SK-N-SH treated with all-trans-retinoic acid at 6 μM for 48 hours (cell line): ENCODE results near the gene PVALB.

Source experiments
- ATAC-seq: fragments of 200-7000 bp; cut with Tn5 transposase; 3 replicates; pipeline ENCODE4 v1.9.1; 2020; ENCODE audit warnings: mild to moderate bottlenecking, moderate library complexity
- ARNTL ChIP-seq: fragments of 450-650 bp; formaldehyde crosslinking; IDR thresholded peaks from 2 replicates; pipeline ENCODE4 v1.5.0; 2020; ENCODE audit warnings: low read depth, mild to moderate bottlenecking, moderate library complexity, borderline replicate concordance
- BACH2 ChIP-seq: fragments of 250-450 bp; sonication (Bioruptor Pico); IDR thresholded peaks from 2 replicates; pipeline ENCODE4 v1.9.0; 2021; ENCODE audit warnings: mild to moderate bottlenecking, borderline replicate concordance
- CSDC2 ChIP-seq: fragments of 250-450 bp; sonication (Bioruptor Pico); IDR thresholded peaks from 2 replicates; pipeline ENCODE4 v1.5.0; 2020; ENCODE audit warnings: mild to moderate bottlenecking, moderate library complexity
- CSRNP3 ChIP-seq: fragments of 250-450 bp; sonication (Bioruptor Pico); IDR thresholded peaks from 2 replicates; pipeline ENCODE4 v1.5.1; 2021; ENCODE audit warnings: mild to moderate bottlenecking, moderate library complexity
- ESRRG ChIP-seq: fragments of 250-450 bp; sonication (Bioruptor Pico); IDR thresholded peaks from 2 replicates; pipeline ENCODE4 v1.6.1; 2021; ENCODE audit warnings: mild to moderate bottlenecking
- GLIS3 ChIP-seq: fragments of 250-450 bp; sonication (Bioruptor Pico); IDR thresholded peaks from 2 replicates; pipeline ENCODE4 v1.5.0; 2020; ENCODE audit warnings: mild to moderate bottlenecking, moderate library complexity
- ISL1 ChIP-seq: fragments of 250-450 bp; sonication (Bioruptor Pico); IDR thresholded peaks from 2 replicates; pipeline ENCODE4 v2.1.2; 2022; ENCODE audit warnings: mild to moderate bottlenecking, moderate library complexity
- OSR1 ChIP-seq: fragments of 250-450 bp; sonication (Bioruptor Pico); IDR thresholded peaks from 2 replicates; pipeline ENCODE4 v1.8.0; 2022; ENCODE audit warnings: moderate library complexity, mild to moderate bottlenecking, inconsistent platforms
- PATZ1 ChIP-seq: fragments of 250-450 bp; sonication (Bioruptor Pico); IDR thresholded peaks from 2 replicates; pipeline ENCODE4 v1.8.0; 2020; ENCODE audit warnings: mild to moderate bottlenecking, moderate library complexity, borderline replicate concordance
- POU6F1 ChIP-seq: fragments of 250-450 bp; sonication (Bioruptor Pico); IDR thresholded peaks from 2 replicates; pipeline ENCODE4 v1.8.0; 2021; ENCODE audit warnings: low read depth, mild to moderate bottlenecking, moderate library complexity, borderline replicate concordance
- RARB ChIP-seq: fragments of 250-450 bp; sonication (Bioruptor Pico); IDR thresholded peaks from 2 replicates; pipeline ENCODE4 v1.8.0; 2021; ENCODE audit warnings: mild to moderate bottlenecking, moderate library complexity
- SNAI2 ChIP-seq: fragments of 250-450 bp; sonication (Bioruptor Pico); IDR thresholded peaks from 2 replicates; pipeline ENCODE4 v1.5.0; 2020; ENCODE audit warnings: mild to moderate bottlenecking, moderate library complexity
- TCF4 ChIP-seq: fragments of 250-450 bp; sonication (Bioruptor Pico); IDR thresholded peaks from 2 replicates; pipeline ENCODE4 v1.8.0; 2021; ENCODE audit warnings: mild to moderate bottlenecking, moderate library complexity, borderline replicate concordance
- TOX ChIP-seq: fragments of 250-450 bp; sonication (Bioruptor Pico); IDR thresholded peaks from 2 replicates; pipeline ENCODE4 v1.8.0; 2021; ENCODE audit warnings: mild to moderate bottlenecking, moderate library complexity, borderline replicate concordance
- ZC3H10 ChIP-seq: fragments of 250-450 bp; sonication (Bioruptor Pico); IDR thresholded peaks from 2 replicates; pipeline ENCODE4 v1.5.1; 2021; ENCODE audit warnings: mild to moderate bottlenecking, moderate library complexity
- ZFP3 ChIP-seq: fragments of 250-450 bp; sonication (Bioruptor Pico); IDR thresholded peaks from 2 replicates; pipeline ENCODE4 v1.5.0; 2020; ENCODE audit warnings: mild to moderate bottlenecking, moderate library complexity
- ZFP30 ChIP-seq: fragments of 450-650 bp; formaldehyde crosslinking; IDR thresholded peaks from 2 replicates; pipeline ENCODE4 v1.5.0; 2022; ENCODE audit warnings: mild to moderate bottlenecking, moderate library complexity
- ZNF565 ChIP-seq: fragments of 450-650 bp; formaldehyde crosslinking; conservative IDR thresholded peaks from 2 replicates; pipeline ENCODE4 v1.5.0; 2020; ENCODE audit warnings: low read depth, mild to moderate bottlenecking, moderate library complexity
- ZNF70 ChIP-seq: fragments of 450-650 bp; formaldehyde crosslinking; IDR thresholded peaks from 2 replicates; pipeline ENCODE4 v1.5.0; 2020; ENCODE audit warnings: mild to moderate bottlenecking, moderate library complexity
- ZNF8 ChIP-seq: fragments of 450-650 bp; formaldehyde crosslinking; IDR thresholded peaks from 2 replicates; pipeline ENCODE4 v1.5.0; 2020; ENCODE audit warnings: mild to moderate bottlenecking, moderate library complexity

The PVALB gene

GRCh38 chr22:36787204-36787988, 29.4 kb downstream of the PVALB start:
- TF ChIP-seq POU6F1 (CRISPR knock-in tag), result no peak
- no peak for TF ChIP-seq ZNF70
- no peak for TF ChIP-seq TCF4 (CRISPR knock-in tag)
- no peak for TF ChIP-seq RARB
- no peak for TF ChIP-seq BACH2 (CRISPR knock-in tag)
- TF ChIP-seq CSDC2 (CRISPR knock-in tag), result no peak
- no peak for TF ChIP-seq GLIS3 (CRISPR knock-in tag)
- no peak for TF ChIP-seq ESRRG (CRISPR knock-in tag)
- no peak for TF ChIP-seq ZC3H10 (CRISPR knock-in tag)
- no peak for TF ChIP-seq PATZ1 (CRISPR knock-in tag)
- no peak for TF ChIP-seq OSR1 (CRISPR knock-in tag)
- TF ChIP-seq ZNF565 (CRISPR knock-in tag), result no peak
- TF ChIP-seq, all 23 proteins: peak for 0
- no peak for ATAC-seq

GRCh38 chr22:36783743-36784142, 33.1 kb downstream of the PVALB start:
- ATAC-seq, result no peak
- TF ChIP-seq GLIS3 (CRISPR knock-in tag) (no peak), CSRNP3 (CRISPR knock-in tag) (no peak)

GRCh38 chr22:36781656-36782627, 34.9 kb downstream of the PVALB start:
- ATAC-seq, result peak; percentile 97
- TF ChIP-seq ISL1 (CRISPR knock-in tag) (no peak), ZNF8 (CRISPR knock-in tag) (no peak), ARNTL (CRISPR knock-in tag) (no peak), RARB (no peak)
- TF ChIP-seq, all 23 proteins: peak for 0

- no peak for ATAC-seq
- no peak for TF ChIP-seq ISL1 (CRISPR knock-in tag)
- no peak for TF ChIP-seq OSR1 (CRISPR knock-in tag)
- no peak for TF ChIP-seq ZFP30 (CRISPR knock-in tag)
- TF ChIP-seq, all 23 proteins: peak for 0
Measured at GRCh38 chr22:36778020-36778419, 38.8 kb downstream of the PVALB start.

GRCh38 chr22:36776722-36777121, 40.1 kb downstream of the PVALB start:
- ATAC-seq, result no peak
- TF ChIP-seq ZFP3 (CRISPR knock-in tag), result no peak
- TF ChIP-seq POU6F1 (CRISPR knock-in tag), result no peak
- TF ChIP-seq SNAI2, result no peak
- TF ChIP-seq OSR1 (CRISPR knock-in tag), result no peak
- no peak for TF ChIP-seq ZC3H10 (CRISPR knock-in tag)
- no peak for TF ChIP-seq ZNF565 (CRISPR knock-in tag)
- no peak for TF ChIP-seq CSRNP3 (CRISPR knock-in tag)
- TF ChIP-seq TOX (CRISPR knock-in tag), result no peak
- no peak for TF ChIP-seq CSDC2 (CRISPR knock-in tag)
- TF ChIP-seq, all 23 proteins: peak for 0
